Measurements from ENCODE around the gene NQO2.
"Not testable (repeated sequence)": the region's sequence is repeated elsewhere in the genome, so short reads cannot be mapped to it uniquely, and the experiment has no call there.

Gene NQO2

GRCh38 chr6:3026791-3027626 is 27.3 kb downstream of the NQO2 start:
- TF ChIP-seq, protein P1, sequence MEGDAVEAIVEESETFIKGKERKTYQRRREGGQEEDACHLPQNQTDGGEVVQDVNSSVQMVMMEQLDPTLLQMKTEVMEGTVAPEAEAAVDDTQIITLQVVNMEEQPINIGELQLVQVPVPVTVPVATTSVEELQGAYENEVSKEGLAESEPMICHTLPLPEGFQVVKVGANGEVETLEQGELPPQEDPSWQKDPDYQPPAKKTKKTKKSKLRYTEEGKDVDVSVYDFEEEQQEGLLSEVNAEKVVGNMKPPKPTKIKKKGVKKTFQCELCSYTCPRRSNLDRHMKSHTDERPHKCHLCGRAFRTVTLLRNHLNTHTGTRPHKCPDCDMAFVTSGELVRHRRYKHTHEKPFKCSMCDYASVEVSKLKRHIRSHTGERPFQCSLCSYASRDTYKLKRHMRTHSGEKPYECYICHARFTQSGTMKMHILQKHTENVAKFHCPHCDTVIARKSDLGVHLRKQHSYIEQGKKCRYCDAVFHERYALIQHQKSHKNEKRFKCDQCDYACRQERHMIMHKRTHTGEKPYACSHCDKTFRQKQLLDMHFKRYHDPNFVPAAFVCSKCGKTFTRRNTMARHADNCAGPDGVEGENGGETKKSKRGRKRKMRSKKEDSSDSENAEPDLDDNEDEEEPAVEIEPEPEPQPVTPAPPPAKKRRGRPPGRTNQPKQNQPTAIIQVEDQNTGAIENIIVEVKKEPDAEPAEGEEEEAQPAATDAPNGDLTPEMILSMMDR (conservative IDR thresholded peaks at IDR 0.05), result no peak
- TF ChIP-seq ZFX (IDR thresholded peaks at IDR 0.05), result no peak
- H3K27ac ChIP-seq, result no peak overlapping the region

DNA sequence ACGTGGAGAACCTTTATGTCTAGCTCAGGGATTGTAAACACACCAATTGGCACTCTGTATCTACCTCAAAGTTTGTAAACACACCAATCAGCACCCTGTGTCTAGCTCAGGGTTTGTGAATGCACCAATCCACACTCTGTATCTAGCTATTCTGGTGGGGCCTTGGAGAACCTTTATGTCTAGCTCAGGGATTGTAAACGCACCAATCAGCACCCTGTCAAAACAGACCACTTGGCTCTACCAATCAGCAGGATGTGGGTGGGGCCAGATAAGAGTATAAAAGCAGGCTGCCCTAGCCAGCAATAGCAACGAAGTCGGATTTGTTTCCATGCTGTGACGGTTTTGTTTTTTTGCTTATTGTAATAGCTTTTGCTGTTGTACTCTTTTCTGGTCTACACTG is 28.5 kb downstream of the NQO2 start:
- not testable (repeated sequence) for H3K27ac ChIP-seq

- H3K27ac ChIP-seq, result no peak overlapping the region
Observed at GRCh38 chr6:3031857-3032640, 32.4 kb downstream of the NQO2 start.

DNA sequence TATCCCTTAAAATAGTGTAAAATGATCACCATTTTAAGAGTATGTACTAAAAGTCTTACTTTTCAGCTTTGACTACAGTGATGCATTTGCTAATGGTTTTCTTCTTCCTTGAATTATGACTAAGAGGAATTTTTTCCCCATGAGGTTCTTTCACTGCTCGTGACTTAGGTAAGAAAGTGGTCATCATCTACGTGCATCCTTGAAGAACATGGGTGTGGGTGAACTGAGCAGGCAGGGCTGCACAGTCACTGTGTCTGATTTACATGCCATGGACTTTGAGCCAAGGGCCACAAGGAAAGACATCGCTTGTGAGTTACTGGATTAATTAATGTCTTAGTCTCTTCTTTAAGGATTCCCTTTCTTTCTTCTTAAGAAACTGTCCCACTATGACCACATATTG is 33.3 kb downstream of the NQO2 start:
- no peak for TF ChIP-seq ZFX (IDR thresholded peaks at IDR 0.05)
- TF ChIP-seq, protein P1 (conservative IDR thresholded peaks at IDR 0.05), result no peak
- no peak overlapping the region for H3K27ac ChIP-seq

More at GRCh38 chr6:3031857-3032640, 32.4 kb downstream of the NQO2 start:
- no peak for TF ChIP-seq ZFX (IDR thresholded peaks at IDR 0.05)
- TF ChIP-seq, protein P1 (conservative IDR thresholded peaks at IDR 0.05), result no peak

DNA sequence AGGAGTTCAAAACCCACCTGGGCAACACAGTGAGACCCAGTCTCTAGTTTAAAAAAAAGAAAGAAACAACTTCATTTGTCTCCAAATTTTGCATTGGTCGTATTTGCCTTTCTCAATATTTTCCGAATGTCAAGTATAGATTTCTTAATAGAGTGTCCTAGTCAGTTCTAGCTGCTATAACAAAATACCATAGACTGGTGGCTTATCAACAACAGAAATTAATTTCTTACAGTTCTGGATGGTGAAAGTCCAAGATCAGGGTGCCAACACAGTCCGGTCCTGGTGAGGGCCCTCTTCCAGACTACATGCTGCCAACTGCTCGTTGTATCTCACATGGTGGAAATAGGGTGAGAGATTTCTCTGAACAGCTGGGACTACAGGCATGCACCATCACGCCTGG is 34.0 kb downstream of the NQO2 start:
- no peak overlapping the region for H3K27ac ChIP-seq
- TF ChIP-seq ZFX (IDR thresholded peaks at IDR 0.05), result no peak
- TF ChIP-seq, protein P1 (conservative IDR thresholded peaks at IDR 0.05), result no peak

DNA sequence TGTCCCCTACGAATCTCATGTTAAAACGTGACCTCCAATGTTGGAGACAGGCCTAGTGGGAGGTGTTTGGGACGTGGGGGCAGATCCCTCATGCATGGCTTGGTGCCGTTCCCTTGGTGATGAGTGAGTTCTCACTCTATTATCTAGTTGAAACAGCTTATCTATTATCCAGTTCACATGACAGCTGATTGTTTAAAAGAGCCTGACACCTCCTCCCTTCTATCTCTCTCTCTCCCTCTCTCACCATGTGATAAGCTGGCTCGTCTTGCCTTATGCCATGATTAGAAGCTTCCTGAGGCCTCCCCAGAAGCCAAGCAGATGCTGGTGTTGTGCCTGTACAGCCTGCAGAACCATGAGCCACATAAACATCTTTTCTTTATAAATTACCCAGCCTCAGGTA is 35.7 kb downstream of the NQO2 start:
- TF ChIP-seq, protein P1 (conservative IDR thresholded peaks at IDR 0.05), result no peak
- TF ChIP-seq ZFX (IDR thresholded peaks at IDR 0.05), result no peak
- H3K27ac ChIP-seq, result no peak overlapping the region

GRCh38 chr6:3036861-3037637 is 37.4 kb downstream of the NQO2 start:
- no peak for TF ChIP-seq ZFX (IDR thresholded peaks at IDR 0.05)
- TF ChIP-seq, protein P1 (conservative IDR thresholded peaks at IDR 0.05), result no peak
- H3K27ac ChIP-seq, result no peak overlapping the region

All from C4-2B (cell line).